Erythroblast (primary cell): ENCODE data around the gene ANO4.

Experiments
- DNase-seq, 2 experiments: peaks; one replicate each; lab custom pipeline; 2025; lab: John Stamatoyannopoulos, UW
- GATA1 ChIP-seq: IDR thresholded peaks from 2 replicates; pipeline ENCODE4 v1.6.1; 2011; ENCODE audit warnings: low read depth, mild to moderate bottlenecking, control low read depth, low read length, moderate library complexity
- POLR2A ChIP-seq: IDR thresholded peaks from 2 replicates; pipeline ENCODE4 v1.6.1; 2011; ENCODE audit warnings: mild to moderate bottlenecking, low read length

Gene ANO4

GRCh38 chr12:101172316-101172715 lies 377.7 kb downstream of the ANO4 start:
- DNase-seq = peak; percentile 3 to 19
- TF ChIP-seq POLR2A (no peak), GATA1 (no peak)

GRCh38 chr12:101173197-101173749 lies 378.7 kb downstream of the ANO4 start:
- DNase-seq = no peak
- TF ChIP-seq GATA1 (no peak), POLR2A (no peak)

GRCh38 chr12:101174541-101174940 lies 380.0 kb downstream of the ANO4 start:
- DNase-seq = no peak
- TF ChIP-seq GATA1 (no peak), POLR2A (no peak)
